ENCODE results near the gene COA6.

DNA sequence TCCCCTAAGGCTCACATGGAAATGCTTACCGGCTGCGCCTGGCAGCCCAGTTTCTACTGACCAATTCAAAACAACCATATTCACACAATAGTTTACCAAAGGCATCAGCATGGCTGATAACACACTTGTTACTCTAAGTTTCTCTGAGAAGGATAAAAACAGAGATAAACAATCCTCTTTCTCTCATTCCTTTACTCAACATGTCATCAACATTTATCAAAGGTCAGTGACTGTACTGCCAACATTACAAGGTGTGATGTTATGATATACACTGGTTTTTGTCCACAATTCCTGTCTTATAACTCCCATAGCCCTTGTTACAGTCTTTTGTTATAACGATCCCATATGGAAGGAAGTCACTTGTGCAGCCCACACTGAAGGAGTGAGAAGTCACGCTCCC is 33.6 kb downstream of the COA6 start:
- TF ChIP-seq, protein P1, sequence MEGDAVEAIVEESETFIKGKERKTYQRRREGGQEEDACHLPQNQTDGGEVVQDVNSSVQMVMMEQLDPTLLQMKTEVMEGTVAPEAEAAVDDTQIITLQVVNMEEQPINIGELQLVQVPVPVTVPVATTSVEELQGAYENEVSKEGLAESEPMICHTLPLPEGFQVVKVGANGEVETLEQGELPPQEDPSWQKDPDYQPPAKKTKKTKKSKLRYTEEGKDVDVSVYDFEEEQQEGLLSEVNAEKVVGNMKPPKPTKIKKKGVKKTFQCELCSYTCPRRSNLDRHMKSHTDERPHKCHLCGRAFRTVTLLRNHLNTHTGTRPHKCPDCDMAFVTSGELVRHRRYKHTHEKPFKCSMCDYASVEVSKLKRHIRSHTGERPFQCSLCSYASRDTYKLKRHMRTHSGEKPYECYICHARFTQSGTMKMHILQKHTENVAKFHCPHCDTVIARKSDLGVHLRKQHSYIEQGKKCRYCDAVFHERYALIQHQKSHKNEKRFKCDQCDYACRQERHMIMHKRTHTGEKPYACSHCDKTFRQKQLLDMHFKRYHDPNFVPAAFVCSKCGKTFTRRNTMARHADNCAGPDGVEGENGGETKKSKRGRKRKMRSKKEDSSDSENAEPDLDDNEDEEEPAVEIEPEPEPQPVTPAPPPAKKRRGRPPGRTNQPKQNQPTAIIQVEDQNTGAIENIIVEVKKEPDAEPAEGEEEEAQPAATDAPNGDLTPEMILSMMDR (IDR thresholded peaks at IDR 0.05), result no peak
- TF ChIP-seq EP300 (IDR thresholded peaks at IDR 0.05), result no peak

All from stomach (tissue), 4 donors.